Measurements from ENCODE around the gene MCCD1.
"Not testable (repeated sequence)": the region's sequence is repeated elsewhere in the genome, so short reads cannot be mapped to it uniquely, and the experiment has no call there.

Gene MCCD1

GRCh38 chr6:31489086-31489485 lies 39.7 kb upstream of the MCCD1 start:
- no peak overlapping the region for H3K27ac ChIP-seq
- no peak for DNase-seq (ENCODE audit: low spot score)
- TF ChIP-seq CTCF (IDR thresholded peaks at IDR 0.05): no peak
- no peak overlapping the region for H3K4me3 ChIP-seq

DNA sequence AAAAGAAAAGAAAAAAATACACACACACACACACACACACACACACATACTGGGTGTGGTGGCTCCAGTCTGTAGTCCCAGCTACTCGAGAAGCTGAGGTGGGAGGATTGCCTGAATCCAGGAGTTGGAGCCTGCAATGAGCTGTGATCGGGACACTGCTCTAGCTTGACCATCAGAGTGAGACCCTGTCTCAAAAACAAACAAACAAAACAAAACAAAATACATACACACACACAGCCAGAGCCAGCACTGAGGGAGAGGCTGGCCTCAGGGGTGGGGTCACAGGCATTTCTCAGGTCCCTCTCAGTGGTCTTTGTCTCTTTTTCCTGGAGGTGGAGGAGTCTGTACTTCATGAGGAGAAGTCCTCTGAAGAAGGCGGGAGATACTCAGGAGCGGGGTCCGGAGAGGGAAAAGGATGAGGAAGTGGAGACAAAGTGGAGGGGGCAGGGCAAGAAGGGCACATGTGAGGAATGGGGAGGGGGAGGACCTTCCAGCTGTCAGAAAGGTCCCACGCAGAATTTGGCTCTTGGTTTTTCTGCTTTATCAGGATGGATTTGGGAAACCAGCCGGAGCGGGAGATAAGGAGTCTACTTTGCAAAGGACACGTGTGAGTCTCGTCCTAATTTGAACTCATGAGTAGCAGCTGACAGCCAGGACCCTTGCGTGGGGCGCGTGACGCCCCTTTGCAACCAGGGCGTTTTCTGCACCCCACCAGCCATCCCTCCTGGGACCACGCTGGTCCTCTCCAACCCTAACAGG lies 38.5 kb upstream of the MCCD1 start:
- DNase-seq (ENCODE audit: low spot score): no peak
- Histone ChIP-seq H3K4me3 (no peak overlapping the region), H3K27ac (no peak overlapping the region)
- TF ChIP-seq CTCF (IDR thresholded peaks at IDR 0.05): no peak

DNA sequence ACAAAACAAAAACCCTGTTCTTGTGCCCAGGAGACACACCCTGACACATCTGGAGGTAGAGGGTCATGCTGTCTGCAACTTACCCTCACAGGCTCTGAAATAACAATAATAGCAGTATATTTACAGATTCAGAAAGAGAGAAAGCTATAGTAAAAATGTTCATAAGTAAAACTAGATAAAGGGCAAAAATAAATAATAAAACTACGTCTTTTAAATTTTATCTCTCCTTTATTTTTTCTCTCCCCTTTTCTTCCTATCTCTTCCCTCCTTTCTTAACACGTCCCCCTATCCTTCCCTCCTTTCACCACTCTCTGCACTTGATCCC lies 35.2 kb upstream of the MCCD1 start:
- not testable (repeated sequence) for H3K27ac ChIP-seq; DNase-seq (ENCODE audit: low spot score)
- peak; percentile 42 for TF ChIP-seq CTCF (IDR thresholded peaks at IDR 0.05)
- H3K4me3 ChIP-seq: peak overlapping the region; percentile 81

GRCh38 chr6:31493875-31494694 lies 34.7 kb upstream of the MCCD1 start:
- H3K4me3 ChIP-seq: peak overlapping the region; percentile 81
- TF ChIP-seq CTCF (IDR thresholded peaks at IDR 0.05): no peak
- peak overlapping the region; percentile 33 to 90 for H3K27ac ChIP-seq
- peak; percentile 84 for DNase-seq (ENCODE audit: low spot score)

DNA sequence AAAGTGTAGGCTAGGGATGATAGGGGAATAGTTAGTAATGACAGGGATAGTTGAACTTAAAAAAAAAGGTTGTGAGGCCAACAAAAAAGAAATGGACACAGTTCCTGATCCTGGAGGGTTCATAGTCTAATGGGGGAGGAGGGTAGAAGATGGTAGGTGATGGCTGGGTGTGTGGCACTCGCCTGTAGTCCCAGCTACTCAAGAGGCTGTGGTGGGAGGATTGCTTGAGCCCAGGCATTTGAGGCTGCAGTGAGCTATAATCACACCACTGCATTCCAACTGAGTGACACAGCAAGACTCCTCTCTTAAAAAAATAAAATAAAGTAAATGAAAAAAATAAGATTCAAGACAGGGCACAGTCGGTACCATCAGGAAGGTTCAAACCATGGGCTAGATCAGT lies 33.2 kb upstream of the MCCD1 start:
- no peak for TF ChIP-seq CTCF (IDR thresholded peaks at IDR 0.05)
- peak overlapping the region in 1 of 2 donors; percentile 33 for H3K27ac ChIP-seq
- no peak for DNase-seq (ENCODE audit: low spot score)
- H3K4me3 ChIP-seq: no peak overlapping the region

GRCh38 chr6:31496826-31497225 lies 31.9 kb upstream of the MCCD1 start:
- H3K4me3 ChIP-seq: peak overlapping the region; percentile 81
- H3K27ac ChIP-seq; DNase-seq (ENCODE audit: low spot score): not testable (repeated sequence)

- peak within 1 kb of the TSS in 1 of 2 donors; percentile 82 for H3K27ac ChIP-seq
- TF ChIP-seq CTCF (IDR thresholded peaks at IDR 0.05): no peak
- DNase-seq (ENCODE audit: low spot score): peak; percentile 86
- H3K4me3 ChIP-seq: peak within 1 kb of the TSS; percentile 81
Measured at GRCh38 chr6:31497531-31498476, 31.0 kb upstream of the MCCD1 start, which contains the start of gene MICB. TSS of gene MICB (plus strand) at chr6:31498145. CDS start at chr6:31498194, 49 bp downstream.

Measured in coronary artery (tissue), 2 donors.